Measurements from ENCODE around the gene FAM107B. TPM values are rescaled to one million over a fixed set of nuclear protein-coding genes. Genes with fewer than 3 reads are reported as not detected.
A peak's percentile ranks its signal among the peaks of the same experiment; 100 is the strongest.
"Not testable (repeated sequence)": the region's sequence is repeated elsewhere in the genome, so short reads cannot be mapped to it uniquely, and the experiment has no call there.

FAM107B gene
- total RNA-seq (ENCODE audit: low replicate concordance): 4.8 and 22.7 TPM in 2 replicates

- TF ChIP-seq, protein P1, sequence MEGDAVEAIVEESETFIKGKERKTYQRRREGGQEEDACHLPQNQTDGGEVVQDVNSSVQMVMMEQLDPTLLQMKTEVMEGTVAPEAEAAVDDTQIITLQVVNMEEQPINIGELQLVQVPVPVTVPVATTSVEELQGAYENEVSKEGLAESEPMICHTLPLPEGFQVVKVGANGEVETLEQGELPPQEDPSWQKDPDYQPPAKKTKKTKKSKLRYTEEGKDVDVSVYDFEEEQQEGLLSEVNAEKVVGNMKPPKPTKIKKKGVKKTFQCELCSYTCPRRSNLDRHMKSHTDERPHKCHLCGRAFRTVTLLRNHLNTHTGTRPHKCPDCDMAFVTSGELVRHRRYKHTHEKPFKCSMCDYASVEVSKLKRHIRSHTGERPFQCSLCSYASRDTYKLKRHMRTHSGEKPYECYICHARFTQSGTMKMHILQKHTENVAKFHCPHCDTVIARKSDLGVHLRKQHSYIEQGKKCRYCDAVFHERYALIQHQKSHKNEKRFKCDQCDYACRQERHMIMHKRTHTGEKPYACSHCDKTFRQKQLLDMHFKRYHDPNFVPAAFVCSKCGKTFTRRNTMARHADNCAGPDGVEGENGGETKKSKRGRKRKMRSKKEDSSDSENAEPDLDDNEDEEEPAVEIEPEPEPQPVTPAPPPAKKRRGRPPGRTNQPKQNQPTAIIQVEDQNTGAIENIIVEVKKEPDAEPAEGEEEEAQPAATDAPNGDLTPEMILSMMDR (IDR thresholded peaks at IDR 0.05; ENCODE audit: insufficient read depth, low read length): no peak
- no peak within 1 kb of the TSS for H3K4me3 ChIP-seq (ENCODE audit: low read depth, low read length)
- no peak for DNase-seq (ENCODE audit: low read depth)
Observed at GRCh38 chr10:14774797-14775196, at the start of gene FAM107B. TSS of gene FAM107B (minus strand) at chr10:14774897. CDS start at chr10:14774663, 234 bp downstream.

DNA sequence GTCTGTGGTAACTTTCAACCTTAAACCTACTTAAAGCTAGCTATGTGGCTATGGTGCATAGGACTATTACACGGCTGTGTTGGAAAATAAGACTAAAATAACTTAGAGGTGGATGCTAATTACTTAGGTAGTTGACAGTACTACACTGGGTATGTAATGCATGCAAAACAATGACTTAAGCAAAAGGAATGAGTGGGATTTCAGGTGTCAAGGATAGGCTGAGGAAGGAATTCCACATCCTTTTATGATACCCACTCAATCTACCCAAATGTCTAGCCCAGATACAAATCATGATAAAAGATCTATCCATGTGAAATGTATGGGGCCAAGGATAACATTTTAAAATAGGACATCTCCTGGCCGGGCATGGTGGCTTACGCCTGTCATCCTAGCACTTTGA lies 49.3 kb upstream of the FAM107B start:
- no peak overlapping the region for H3K4me3 ChIP-seq (ENCODE audit: low read depth, low read length)
- TF ChIP-seq, protein P1 (IDR thresholded peaks at IDR 0.05; ENCODE audit: insufficient read depth, low read length): no peak
- DNase-seq (ENCODE audit: low read depth): no peak

- TF ChIP-seq, protein P1 (IDR thresholded peaks at IDR 0.05; ENCODE audit: insufficient read depth, low read length): peak; percentile 73
- peak; percentile 71 for DNase-seq (ENCODE audit: low read depth)
- no peak overlapping the region for H3K4me3 ChIP-seq (ENCODE audit: low read depth, low read length)
Observed at GRCh38 chr10:14822879-14823755, 48.4 kb upstream of the FAM107B start.

DNA sequence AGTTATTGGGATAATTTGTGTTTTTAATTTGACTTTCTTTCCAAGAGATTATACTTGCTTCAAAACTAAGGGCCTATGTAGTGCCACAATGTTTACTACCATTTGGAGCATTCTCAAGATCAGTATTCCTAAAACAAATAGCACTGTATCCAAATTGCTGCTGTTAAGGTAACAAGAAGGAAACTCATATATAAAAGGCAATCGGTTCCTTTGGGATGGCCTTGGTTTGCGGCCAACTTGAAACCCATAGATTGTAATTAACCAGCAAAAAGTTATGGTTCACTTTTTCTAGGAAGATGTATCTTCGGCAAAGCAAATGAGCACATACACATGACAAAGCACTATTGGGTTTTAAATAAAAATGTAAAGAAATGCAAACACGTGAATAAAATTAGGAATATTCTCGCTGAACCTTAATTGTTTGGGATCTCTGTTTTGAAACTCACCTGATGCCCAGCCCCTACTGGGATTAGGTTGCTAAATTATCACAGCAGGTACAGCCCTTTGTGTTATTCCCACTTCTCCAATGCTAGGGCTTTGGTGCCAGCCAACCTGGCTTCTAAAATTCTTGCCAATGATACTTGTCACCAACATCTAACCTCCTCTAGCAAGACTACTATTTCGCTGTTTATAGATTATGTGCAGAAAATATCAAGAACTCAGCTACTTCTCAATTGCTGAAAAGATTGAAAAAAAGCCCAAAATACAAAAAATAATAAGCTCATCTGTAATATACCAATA lies 47.1 kb upstream of the FAM107B start:
- TF ChIP-seq, protein P1 (IDR thresholded peaks at IDR 0.05; ENCODE audit: insufficient read depth, low read length): no peak
- no peak for DNase-seq (ENCODE audit: low read depth)
- H3K4me3 ChIP-seq (ENCODE audit: low read depth, low read length): no peak overlapping the region

DNA sequence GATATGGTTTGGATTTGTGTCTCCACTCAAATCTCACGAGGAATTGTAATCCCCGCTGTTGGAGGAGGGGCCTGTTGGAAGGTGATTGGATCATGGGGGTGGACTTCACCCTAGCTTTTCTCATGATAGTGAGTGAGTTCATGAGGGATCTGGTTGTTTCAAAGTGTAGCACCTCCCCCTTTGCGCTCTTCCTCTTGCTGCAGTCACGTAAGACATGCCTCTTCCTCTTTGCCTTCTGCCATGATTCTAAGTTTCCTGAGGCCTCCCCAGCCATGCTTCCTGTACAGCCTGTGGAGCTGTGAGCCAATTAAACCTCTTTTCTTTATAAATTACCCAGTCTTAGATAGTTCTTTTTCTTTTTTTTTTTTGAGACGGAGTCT lies 46.1 kb upstream of the FAM107B start:
- TF ChIP-seq, protein P1 (IDR thresholded peaks at IDR 0.05; ENCODE audit: insufficient read depth, low read length): no peak
- no peak for DNase-seq (ENCODE audit: low read depth)
- H3K4me3 ChIP-seq (ENCODE audit: low read depth, low read length): no peak overlapping the region

DNA sequence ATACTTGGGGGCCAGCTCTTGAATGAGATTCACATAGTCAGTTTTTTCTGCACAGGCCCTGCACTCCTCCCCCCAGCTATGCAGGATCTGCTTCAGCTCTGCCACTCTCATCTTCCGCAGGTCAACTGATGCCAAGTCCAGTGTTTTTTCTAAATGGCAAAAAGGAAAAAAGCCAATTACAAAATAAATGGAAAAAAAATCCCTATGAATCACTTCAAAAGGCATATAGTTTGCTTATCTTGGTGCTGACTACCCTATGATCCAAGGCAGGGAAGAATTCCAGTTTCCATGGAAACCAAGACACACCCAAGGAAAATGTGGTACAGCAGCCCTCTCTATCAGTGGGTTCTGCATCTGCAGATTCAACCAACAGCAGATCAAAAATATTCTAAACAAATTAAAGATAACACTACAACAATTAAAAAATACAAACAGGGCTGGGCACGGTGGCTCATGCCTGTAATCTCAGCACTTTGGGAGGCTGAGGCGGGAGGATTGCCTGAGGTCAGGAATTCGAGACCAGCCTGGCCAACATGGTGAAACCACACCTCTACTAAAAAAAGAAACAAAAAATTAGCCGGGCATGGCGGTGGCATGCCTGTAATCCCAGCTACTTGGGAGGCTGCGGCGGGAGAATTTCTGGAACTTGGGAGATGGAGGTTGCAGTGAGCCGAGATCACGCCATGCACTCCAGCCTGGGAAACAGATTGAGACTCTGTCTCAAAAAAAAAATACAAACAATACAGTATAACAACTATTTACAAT lies 45.5 kb upstream of the FAM107B start:
- TF ChIP-seq, protein P1 (IDR thresholded peaks at IDR 0.05; ENCODE audit: insufficient read depth, low read length): peak; percentile 13
- no peak overlapping the region for H3K4me3 ChIP-seq (ENCODE audit: low read depth, low read length)
- DNase-seq (ENCODE audit: low read depth): peak; percentile 95

DNA sequence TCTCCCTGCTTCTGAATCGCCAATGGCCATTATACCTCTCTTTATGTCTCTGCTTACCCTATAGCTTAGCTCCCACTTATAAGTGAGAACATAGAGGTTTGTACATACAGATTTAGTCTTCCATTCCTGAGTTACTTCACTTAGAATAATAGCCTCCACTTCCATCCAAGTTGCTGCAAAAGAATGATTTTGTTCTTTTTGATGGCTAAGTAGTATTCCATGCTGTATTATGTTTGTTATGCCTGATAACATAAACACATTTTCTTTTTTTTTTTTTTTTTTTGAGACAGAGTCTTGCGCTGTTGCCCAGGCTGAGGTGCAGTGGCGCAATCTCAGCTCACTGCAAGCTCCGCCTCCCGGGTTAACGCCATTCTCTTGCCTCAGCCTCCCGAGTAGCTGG lies 42.0 kb upstream of the FAM107B start:
- H3K4me3 ChIP-seq (ENCODE audit: low read depth, low read length); DNase-seq (ENCODE audit: low read depth): not testable (repeated sequence)
